DMS114 treated with DMSO at 0.1 percent for 48 hours (cell line): ENCODE data around the gene CAPG.
"Not testable (repeated sequence)": the region's sequence is repeated elsewhere in the genome, so short reads cannot be mapped to it uniquely, and the experiment has no call there.

Experiments
- DNase-seq: peaks from one replicate; lab custom pipeline; 2025; ENCODE audit not compliant: unreplicated experiment; lab: John Stamatoyannopoulos, UW

Gene CAPG, protein sequence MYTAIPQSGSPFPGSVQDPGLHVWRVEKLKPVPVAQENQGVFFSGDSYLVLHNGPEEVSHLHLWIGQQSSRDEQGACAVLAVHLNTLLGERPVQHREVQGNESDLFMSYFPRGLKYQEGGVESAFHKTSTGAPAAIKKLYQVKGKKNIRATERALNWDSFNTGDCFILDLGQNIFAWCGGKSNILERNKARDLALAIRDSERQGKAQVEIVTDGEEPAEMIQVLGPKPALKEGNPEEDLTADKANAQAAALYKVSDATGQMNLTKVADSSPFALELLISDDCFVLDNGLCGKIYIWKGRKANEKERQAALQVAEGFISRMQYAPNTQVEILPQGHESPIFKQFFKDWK

DNA sequence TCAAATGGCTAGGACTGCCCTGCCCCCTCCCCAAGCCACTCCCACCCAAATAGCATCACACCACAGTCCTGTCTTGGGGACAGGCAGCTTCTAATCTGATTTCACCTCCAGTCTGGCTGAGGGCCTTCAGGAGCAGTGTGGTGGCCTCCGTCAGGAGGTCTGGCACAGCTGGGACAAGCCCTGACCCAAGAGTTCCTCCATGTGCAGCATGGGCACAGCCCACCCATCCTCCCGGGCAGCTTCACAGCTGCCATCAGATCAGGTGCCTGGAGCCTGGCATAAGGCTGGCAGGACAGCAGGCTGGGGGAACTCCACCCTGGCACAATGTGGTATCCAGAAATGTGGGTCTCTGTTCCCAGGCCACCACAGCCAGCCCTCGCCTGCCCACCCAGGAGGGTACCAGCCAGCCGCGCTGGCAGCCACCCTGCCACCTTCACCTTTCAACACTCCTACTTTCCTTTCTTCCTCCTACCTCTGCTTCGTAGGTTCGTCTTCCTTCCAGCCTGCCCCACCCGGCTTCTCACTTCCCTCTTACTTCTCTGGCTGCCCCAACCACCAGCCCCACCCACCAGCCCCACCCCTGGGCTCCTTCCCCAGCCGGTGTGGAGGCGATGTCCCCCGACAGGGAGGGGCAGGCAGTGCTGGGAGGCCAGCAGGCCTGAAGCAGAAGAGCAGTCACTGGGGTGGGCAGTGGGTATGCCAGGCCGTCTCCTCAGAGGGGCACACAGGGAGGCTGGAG, at the start of gene CAPG:
TSS of gene CAPG (minus strand) at position 522 of the 739 bp plus-strand sequence. CDS start 8,221 bp downstream, outside the sequence.
- DNase-seq = no peak

DNA sequence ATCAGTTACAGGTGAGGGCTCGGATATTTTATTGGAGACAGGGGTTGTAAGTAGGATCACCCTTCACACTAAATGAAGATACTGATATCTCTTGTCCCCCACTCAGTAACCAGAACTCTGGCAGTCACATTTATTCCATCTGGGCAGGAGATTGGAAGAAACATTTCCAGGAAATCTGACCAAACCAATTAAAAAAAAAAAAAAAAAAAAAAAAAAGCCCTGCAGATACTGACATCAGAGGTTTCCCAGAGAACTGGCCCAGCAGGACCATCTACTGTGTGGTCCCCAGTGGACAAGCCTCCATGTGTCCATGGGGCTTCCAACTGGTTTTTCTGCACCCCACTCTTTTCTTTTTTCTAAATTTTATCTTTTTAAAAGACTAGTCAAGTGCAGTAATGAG, 49.6 kb upstream of the CAPG start:
- DNase-seq = no peak

DNA sequence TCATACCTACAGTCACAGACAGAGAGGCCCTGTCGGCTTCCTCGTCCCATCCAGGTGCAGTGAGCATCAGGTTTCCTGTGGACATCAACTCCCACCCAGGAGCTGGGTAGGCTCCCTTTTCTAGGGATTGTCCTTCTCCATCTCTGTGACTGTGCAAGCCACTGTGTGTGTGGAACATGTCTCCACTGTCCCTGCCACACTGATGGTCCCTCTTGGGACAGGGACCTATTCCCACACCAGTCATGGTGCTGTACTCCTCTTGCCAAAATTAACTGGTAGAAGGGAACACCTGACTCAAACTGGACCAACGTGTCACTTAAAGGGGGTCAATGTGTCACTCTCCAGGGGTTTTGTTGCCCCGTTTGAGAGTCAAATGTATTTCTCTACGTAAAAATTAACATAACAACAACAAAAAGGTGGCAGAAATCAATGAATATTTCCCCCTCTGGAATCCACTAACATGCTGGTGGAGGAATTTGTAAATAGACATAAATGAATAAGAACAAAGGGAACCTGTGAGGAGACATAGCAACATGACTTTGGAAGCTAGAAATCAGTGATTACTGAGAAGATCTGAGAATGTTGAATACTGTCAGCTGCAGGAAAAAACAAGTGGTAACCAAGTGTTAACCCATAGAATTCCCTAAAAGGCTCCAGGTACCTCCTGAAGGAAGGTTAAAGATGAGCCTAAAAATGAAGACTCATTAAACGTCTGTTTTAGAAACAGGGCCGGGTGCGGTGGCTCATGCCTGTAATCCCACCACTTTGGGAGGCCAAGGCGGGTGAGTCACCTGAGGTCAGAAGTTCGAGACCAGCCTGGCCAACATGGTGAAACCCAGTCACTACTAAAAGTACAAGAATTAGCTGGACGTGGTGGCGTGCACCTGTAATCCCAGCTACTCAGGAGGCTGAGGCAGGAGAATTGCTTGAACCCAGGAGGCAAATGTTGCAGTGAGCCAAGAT, 48.7 kb upstream of the CAPG start:
- DNase-seq = no peak

DNA sequence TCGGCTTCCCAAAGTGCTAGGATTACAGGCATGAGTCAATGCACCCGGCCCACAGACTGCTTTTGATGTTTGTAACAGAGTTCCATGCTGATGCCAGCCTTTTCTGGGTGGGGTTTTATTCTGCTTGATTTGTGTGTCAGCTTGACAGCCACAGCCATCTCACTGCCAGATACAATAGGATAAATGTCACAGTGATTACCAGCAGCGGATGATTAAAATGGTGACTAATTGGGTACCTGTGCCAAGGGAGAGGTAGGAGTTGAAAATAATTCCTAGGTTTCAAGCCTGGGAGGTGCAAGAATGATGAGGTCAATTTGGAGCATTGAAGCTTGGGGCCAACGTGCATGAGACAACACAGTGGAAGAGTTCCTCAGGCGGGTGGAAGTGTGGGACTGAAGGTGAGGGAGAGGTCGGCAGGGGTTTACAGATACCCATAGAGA, 47.7 kb upstream of the CAPG start:
- no peak for DNase-seq

DNA sequence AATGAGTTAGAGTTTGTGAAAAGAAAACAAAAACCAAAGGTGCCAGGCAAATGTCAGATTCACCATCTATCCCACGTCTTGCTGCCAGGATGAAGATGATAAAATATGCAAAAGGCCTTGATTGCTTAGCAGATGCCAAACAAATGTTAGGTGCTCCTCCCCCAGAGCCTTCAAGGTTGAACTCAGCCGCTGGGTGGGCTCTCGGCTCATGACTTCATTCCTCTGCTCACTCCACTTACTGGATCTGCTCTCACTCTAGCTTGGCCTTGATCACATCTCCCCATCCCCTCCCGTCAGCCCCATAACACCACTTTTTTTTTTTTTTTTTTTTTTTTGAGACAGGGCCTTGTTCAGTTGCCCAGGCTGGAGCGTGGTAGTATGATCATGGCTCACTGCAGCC, 46.9 kb upstream of the CAPG start:
- no peak for DNase-seq

GRCh38 chr2:85455552-85456090, 45.5 kb upstream of the CAPG start:
- DNase-seq = no peak

DNA sequence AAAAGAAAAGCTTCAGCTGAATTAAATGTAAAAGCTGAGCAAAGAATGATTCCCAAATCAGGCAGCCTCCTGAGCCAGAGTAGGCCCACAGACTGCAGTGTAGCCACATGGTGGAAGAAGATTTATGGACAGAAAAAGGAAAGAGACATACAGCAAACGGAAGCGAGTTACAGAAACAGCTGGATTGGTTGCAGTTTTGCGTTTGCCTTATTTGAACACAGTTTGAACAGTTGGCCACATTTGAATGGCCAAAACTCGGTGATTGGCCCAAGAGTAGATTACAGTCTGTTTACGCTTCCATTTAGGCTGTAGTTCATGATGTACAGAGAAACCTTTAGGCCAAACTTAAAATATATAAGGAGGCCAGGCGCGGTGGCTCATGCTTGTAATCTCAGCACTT, 43.4 kb upstream of the CAPG start:
- DNase-seq = no peak

GRCh38 chr2:85452237-85452636, 42.1 kb upstream of the CAPG start:
- no peak for DNase-seq

DNA sequence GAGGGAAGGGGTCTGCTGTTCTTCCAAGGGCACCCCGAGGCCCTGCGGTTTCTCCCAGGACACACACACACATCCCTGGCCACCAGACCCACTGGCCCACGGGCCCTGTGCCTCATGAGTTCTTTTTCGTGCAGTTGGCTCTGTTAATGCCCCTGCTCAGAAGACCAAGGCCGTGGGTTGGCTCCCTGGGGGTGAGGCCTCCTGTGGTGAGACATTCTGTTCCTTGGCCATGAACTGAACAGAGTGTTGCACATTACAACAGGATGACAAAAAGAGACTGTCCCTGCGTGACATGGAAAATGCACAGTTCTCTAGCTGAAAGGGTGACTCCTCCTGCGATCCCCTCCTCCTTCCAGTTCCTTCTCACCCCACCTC, 39.0 kb upstream of the CAPG start:
- DNase-seq = no peak

- DNase-seq = no peak
Measured at GRCh38 chr2:85448461-85449213, 38.5 kb upstream of the CAPG start.

GRCh38 chr2:85447222-85447585, 37.0 kb upstream of the CAPG start:
- DNase-seq = no peak

GRCh38 chr2:85446296-85447221, 36.4 kb upstream of the CAPG start:
- no peak for DNase-seq

- DNase-seq = no peak
Measured at GRCh38 chr2:85445316-85446295, 35.4 kb upstream of the CAPG start.

- DNase-seq = no peak
Measured at GRCh38 chr2:85444629-85445172, 34.5 kb upstream of the CAPG start.

DNA sequence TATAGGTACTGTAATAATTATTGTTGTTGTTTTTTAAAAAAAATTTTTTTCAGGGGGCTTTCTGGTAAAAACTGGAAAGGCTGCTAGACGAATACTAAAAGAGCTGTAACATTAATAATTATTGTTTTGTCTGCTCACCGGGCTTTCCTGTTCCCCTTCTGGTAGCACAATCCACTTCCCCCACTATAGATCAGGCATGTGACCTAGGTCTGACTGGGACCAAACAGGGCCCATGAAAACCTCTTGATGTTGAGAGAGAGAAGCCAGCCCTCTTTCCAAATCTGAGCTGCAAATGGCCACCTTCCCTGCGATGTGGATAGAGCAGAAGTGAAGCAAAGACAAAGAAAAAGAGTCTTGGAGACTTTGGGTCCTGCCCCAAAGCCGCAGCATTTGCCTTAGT, 31.7 kb upstream of the CAPG start:
- DNase-seq = no peak

DNA sequence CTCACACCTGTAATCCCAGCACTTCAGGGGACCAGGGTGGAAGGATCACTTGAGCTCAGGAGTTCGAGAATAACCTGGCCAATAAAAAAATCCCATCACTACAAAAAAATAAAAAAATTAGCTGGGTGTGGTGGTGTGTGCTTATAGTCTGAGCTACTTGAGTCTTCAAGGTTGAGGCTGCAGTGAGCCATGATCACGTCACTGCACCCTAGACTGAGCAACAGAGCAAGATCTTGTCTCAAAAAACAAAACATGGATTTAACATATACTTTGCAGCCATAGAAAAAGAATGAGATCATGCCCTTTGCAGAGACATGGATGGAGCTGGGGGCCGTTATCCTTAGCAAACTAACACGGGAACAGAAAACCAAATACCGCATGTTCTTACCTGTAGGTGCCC, 30.6 kb upstream of the CAPG start:
- no peak for DNase-seq

GRCh38 chr2:85439986-85440385, 29.8 kb upstream of the CAPG start:
- DNase-seq = no peak

DNA sequence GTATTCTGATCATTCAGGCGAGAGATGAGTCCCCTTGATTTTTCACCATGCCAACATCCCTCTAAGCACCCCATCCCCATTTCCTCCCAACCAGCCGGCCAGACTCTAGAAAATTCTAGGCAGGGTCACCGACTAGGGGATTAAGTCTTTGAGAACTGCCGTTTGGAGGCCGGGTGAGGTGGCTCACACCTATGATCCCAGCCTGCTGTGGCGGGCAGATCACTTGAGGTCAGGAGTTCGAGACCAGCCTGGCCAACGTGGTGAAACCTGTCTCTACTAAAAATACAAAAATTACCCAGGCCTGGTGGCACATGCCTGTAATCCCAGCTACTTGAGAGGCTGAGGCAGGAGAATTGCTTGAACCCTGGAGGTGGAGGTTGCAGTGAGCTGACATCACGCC, 29.4 kb upstream of the CAPG start:
- not testable (repeated sequence) for DNase-seq
